K562 (cell line): ENCODE data around the gene KCTD13. TPM values are rescaled to one million over a fixed set of nuclear protein-coding genes. Genes with fewer than 3 reads are reported as not detected.

Experiments
- BRCA1 ChIP-seq, 2 experiments: fragments of 450-650 bp in 1 of 2; sonication (generic) in 1 of 2; formaldehyde crosslinking in 1 of 2; IDR thresholded peaks; 2 replicates each; pipeline versions ENCODE4 v1.5.0 to v1.6.1; 2017 to 2020; ENCODE audit warnings: mild to moderate bottlenecking in 1 of 2, missing genetic modification reagents in 1 of 2
- EP300 ChIP-seq: IDR thresholded peaks from 2 replicates; pipeline ENCODE4 v1.6.1; 2012; ENCODE audit warnings: low read length, improper control_type of control experiment
- GABPB1 ChIP-seq: sonication (generic); formaldehyde crosslinking; IDR thresholded peaks from 2 replicates; pipeline ENCODE4 v1.8.0; 2022; ENCODE audit warnings: mild to moderate bottlenecking, missing genetic modification reagents
- GATA2 ChIP-seq: sonication (generic); formaldehyde crosslinking; IDR thresholded peaks from 2 replicates; pipeline ENCODE4 v1.4.0; 2020; ENCODE audit warnings: mild to moderate bottlenecking, missing genetic modification reagents
- HSF4 ChIP-seq: fragments of 250-450 bp; sonication (Bioruptor Pico); IDR thresholded peaks from 2 replicates; pipeline ENCODE4 v2.1.2; 2022; ENCODE audit warnings: mild to moderate bottlenecking, moderate library complexity, borderline replicate concordance
- IRF2 ChIP-seq: sonication (generic); formaldehyde crosslinking; IDR thresholded peaks from 2 replicates; pipeline ENCODE4 v1.8.1; 2022; ENCODE audit warnings: mild to moderate bottlenecking, missing genetic modification reagents
- JUNB ChIP-seq: fragments of 450-650 bp; formaldehyde crosslinking; conservative IDR thresholded peaks from 2 replicates; pipeline ENCODE4 v1.4.0; 2020; ENCODE audit warnings: mild to moderate bottlenecking
- NFE2 ChIP-seq: IDR thresholded peaks from 2 replicates; pipeline ENCODE4 v1.6.1; 2014; ENCODE audit warnings: antibody characterized with exemption, low read depth
- NRF1 ChIP-seq, 2 experiments: fragments of 450-650 bp; IDR thresholded peaks in 1 of 2; conservative IDR thresholded peaks in 1 of 2; 2 replicates each; pipeline ENCODE4 v1.6.1; 2014; ENCODE audit warnings: mild to moderate bottlenecking in 2 of 2
- POLR2B ChIP-seq: fragments of 450-650 bp; IDR thresholded peaks from 2 replicates; pipeline ENCODE4 v1.6.1; 2018; ENCODE audit warnings: low read depth; ENCODE audit not compliant: partially characterized antibody
- PURB ChIP-seq: sonication (generic); formaldehyde crosslinking; IDR thresholded peaks from 2 replicates; pipeline ENCODE4 v1.9.0; 2021; ENCODE audit warnings: low read depth, mild to moderate bottlenecking, missing genetic modification reagents
- SMAD3 ChIP-seq: fragments of 450-650 bp; formaldehyde crosslinking; conservative IDR thresholded peaks from 2 replicates; pipeline ENCODE4 v1.4.0; 2020; ENCODE audit warnings: mild to moderate bottlenecking
- TAF7 ChIP-seq: fragments of 450-650 bp; IDR thresholded peaks from 2 replicates; pipeline ENCODE4 v1.6.1; 2016; ENCODE audit warnings: missing genetic modification characterization, missing compliant biosample characterization
- TBP ChIP-seq: optimal IDR thresholded peaks from 2 replicates; pipeline ENCODE3; 2011; ENCODE audit warnings: low read depth, low read length, improper control_type of control experiment
- TRIM24 ChIP-seq, 2 experiments: fragments of 450-650 bp; IDR thresholded peaks; 2 replicates each; pipeline ENCODE4 v1.6.1; 2016
- ZFP1 ChIP-seq: fragments of 450-650 bp; formaldehyde crosslinking; IDR thresholded peaks from 2 replicates; pipeline ENCODE4 v1.4.0; 2020; ENCODE audit warnings: mild to moderate bottlenecking, mixed read lengths
- ZNF707 ChIP-seq: fragments of 250-450 bp; sonication (Bioruptor Pico); conservative IDR thresholded peaks from 2 replicates; pipeline ENCODE4 v1.8.0; 2022; ENCODE audit warnings: inconsistent platforms, mild to moderate bottlenecking, moderate library complexity
- polyA plus RNA-seq, 8 experiments: library from polyadenylated mRNA; depleted of rRNA in 4 of 8; stranded (reverse) in 5 of 8; unstranded in 3 of 8; fragments of >200 nt; fragmentation: Nextera tagmentation in 2 of 8; fragmentation: Illumina TruSeq in 1 of 8; extraction: Ambion mirVana in 2 of 8; extraction: Trizol in 1 of 8; gene quantifications; 2 replicates each; pipeline versions ENCODE4 v1.2.1 to v1.2.3, GENCODE V29; 2011 to 2014; ENCODE audit warnings: inconsistent platforms in 1 of 8, missing spikeins in 1 of 8
- total RNA-seq, 7 experiments: library from RNA; depleted of rRNA in 6 of 7; stranded (reverse); fragments of >200 nt in 6 of 7; fragmentation: Illumina TruSeq in 2 of 7; extraction: Trizol in 2 of 7; gene quantifications; 2 replicates each; pipeline versions ENCODE4 v1.2.1 to v1.2.3, GENCODE V29; 2011 to 2021; ENCODE audit warnings: low replicate concordance in 1 of 7
- TF ChIP-seq, protein P1 (sequence below): fragments of 250-450 bp; sonication (Bioruptor Pico); IDR thresholded peaks from 2 replicates; pipeline ENCODE4 v1.5.1; 2021; ENCODE audit warnings: mild to moderate bottlenecking
- TF ChIP-seq, protein P2 (sequence below): sonication (generic); formaldehyde crosslinking; IDR thresholded peaks from 2 replicates; pipeline ENCODE4 v1.8.0; 2023; ENCODE audit warnings: mild to moderate bottlenecking, missing genetic modification reagents
- TF ChIP-seq, protein P3 (sequence below): fragments of 450-650 bp; IDR thresholded peaks from 2 replicates; pipeline ENCODE4 v1.6.1; 2017; ENCODE audit warnings: mild to moderate bottlenecking, moderate library complexity
- TF ChIP-seq, protein P4 (sequence below): fragments of 450-650 bp; IDR thresholded peaks from 2 replicates; pipeline ENCODE4 v1.6.1; 2018; ENCODE audit warnings: mild to moderate bottlenecking, low read depth; ENCODE audit not compliant: partially characterized antibody

The KCTD13 gene
- total and polyA plus RNA-seq, 9 of the 15 experiments (the other 6 are each of a cell fraction or from before 2014, with no cell fraction given): 1.0 to 20.6 (median 9.8) TPM

DNA sequence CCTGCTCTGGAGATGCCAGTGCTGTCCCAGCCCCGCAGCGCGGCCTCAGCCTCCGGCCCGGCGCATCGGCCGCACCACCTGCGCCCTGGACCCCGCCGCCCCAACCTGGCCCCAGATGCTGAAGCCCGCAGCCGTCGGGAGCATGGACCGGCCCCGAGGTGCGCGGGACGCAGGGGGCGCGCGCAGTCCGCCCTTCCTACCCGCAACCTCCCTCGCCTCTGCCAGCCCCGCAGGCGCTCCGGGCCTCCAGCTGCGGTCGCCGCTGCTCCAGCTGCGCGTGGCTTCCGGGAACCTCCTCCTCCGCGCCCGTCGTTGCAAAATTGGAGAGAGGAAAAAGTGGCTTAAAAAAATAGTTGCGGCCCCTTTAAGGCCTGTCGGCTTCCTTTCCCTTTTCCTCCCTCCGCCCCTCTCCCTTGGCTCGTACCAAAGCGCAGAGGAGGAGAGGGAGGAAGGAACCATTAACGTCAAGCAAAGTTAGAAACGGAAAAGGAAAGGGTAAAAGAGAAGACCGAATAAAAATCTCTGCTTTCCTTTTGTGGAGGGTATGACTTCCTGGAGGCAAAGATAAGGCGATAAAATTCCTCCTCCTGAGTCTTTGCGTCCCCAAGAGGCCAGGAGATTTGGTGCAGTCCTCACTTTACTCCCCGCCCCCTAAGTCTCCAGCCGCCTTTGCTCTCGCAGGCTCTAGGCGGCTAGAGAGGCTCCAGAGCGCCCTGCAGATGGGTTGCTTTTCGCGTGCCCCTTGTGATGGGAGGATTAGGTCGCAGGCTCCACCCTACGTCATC lies 63.0 kb downstream of the KCTD13 start, which contains the start of gene CDIPT (continued):
- TF ChIP-seq, protein P1, sequence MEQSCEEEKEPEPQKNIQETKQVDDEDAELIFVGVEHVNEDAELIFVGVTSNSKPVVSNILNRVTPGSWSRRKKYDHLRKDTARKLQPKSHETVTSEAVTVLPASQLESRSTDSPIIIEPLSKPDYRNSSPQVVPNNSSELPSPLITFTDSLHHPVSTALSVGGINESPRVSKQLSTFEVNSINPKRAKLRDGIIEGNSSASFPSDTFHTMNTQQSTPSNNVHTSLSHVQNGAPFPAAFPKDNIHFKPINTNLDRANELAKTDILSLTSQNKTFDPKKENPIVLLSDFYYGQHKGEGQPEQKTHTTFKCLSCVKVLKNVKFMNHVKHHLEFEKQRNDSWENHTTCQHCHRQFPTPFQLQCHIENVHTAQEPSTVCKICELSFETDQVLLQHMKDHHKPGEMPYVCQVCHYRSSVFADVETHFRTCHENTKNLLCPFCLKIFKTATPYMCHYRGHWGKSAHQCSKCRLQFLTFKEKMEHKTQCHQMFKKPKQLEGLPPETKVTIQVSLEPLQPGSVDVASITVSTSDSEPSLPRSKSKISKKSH: no peak
- no peak for TF ChIP-seq IRF2 (CRISPR knock-in tag)
- peak; percentile 53 for TF ChIP-seq TBP
- no peak for TF ChIP-seq SMAD3 (CRISPR knock-in tag)
- no peak for TF ChIP-seq ZFP1 (CRISPR knock-in tag)
- TF ChIP-seq NRF1 (conservative IDR thresholded peaks at IDR 0.05 in 1 of 2, IDR thresholded peaks at IDR 0.05 in 1 of 2): peak; percentile 81 to 82
- TF ChIP-seq, protein P2, sequence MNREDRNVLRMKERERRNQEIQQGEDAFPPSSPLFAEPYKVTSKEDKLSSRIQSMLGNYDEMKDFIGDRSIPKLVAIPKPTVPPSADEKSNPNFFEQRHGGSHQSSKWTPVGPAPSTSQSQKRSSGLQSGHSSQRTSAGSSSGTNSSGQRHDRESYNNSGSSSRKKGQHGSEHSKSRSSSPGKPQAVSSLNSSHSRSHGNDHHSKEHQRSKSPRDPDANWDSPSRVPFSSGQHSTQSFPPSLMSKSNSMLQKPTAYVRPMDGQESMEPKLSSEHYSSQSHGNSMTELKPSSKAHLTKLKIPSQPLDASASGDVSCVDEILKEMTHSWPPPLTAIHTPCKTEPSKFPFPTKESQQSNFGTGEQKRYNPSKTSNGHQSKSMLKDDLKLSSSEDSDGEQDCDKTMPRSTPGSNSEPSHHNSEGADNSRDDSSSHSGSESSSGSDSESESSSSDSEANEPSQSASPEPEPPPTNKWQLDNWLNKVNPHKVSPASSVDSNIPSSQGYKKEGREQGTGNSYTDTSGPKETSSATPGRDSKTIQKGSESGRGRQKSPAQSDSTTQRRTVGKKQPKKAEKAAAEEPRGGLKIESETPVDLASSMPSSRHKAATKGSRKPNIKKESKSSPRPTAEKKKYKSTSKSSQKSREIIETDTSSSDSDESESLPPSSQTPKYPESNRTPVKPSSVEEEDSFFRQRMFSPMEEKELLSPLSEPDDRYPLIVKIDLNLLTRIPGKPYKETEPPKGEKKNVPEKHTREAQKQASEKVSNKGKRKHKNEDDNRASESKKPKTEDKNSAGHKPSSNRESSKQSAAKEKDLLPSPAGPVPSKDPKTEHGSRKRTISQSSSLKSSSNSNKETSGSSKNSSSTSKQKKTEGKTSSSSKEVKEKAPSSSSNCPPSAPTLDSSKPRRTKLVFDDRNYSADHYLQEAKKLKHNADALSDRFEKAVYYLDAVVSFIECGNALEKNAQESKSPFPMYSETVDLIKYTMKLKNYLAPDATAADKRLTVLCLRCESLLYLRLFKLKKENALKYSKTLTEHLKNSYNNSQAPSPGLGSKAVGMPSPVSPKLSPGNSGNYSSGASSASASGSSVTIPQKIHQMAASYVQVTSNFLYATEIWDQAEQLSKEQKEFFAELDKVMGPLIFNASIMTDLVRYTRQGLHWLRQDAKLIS: no peak
- no peak for TF ChIP-seq GATA2
- TF ChIP-seq POLR2B: no peak
- TF ChIP-seq ZNF707 (CRISPR knock-in tag): no peak
- TF ChIP-seq, protein P3, sequence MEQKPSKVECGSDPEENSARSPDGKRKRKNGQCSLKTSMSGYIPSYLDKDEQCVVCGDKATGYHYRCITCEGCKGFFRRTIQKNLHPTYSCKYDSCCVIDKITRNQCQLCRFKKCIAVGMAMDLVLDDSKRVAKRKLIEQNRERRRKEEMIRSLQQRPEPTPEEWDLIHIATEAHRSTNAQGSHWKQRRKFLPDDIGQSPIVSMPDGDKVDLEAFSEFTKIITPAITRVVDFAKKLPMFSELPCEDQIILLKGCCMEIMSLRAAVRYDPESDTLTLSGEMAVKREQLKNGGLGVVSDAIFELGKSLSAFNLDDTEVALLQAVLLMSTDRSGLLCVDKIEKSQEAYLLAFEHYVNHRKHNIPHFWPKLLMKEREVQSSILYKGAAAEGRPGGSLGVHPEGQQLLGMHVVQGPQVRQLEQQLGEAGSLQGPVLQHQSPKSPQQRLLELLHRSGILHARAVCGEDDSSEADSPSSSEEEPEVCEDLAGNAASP: no peak
- no peak for TF ChIP-seq TAF7 (tag)
- TF ChIP-seq JUNB: no peak
- 0 out of 4 replicates have a peak, but pooled peaks of 1 of the 2 experiments have one; percentile 57 for TF ChIP-seq TRIM24 (IDR thresholded peaks at IDR 0.05)
- TF ChIP-seq EP300: no peak
- peak; percentile 36 for TF ChIP-seq GABPB1
- no peak for TF ChIP-seq PURB (CRISPR knock-in tag)
- TF ChIP-seq, protein P4, sequence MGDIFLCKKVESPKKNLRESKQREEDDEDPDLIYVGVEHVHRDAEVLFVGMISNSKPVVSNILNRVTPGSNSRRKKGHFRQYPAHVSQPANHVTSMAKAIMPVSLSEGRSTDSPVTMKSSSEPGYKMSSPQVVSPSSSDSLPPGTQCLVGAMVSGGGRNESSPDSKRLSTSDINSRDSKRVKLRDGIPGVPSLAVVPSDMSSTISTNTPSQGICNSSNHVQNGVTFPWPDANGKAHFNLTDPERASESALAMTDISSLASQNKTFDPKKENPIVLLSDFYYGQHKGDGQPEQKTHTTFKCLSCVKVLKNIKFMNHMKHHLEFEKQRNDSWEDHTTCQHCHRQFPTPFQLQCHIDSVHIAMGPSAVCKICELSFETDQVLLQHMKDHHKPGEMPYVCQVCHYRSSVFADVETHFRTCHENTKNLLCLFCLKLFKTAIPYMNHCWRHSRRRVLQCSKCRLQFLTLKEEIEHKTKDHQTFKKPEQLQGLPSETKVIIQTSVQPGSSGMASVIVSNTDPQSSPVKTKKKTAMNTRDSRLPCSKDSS: no peak
- TF ChIP-seq NFE2: peak; percentile 14; the same call in 1 of the 2 replicates
- TF ChIP-seq HSF4 (CRISPR knock-in tag): no peak
- no peak for TF ChIP-seq BRCA1 (IDR thresholded peaks at IDR 0.05)
- no peak for TF ChIP-seq BRCA1 (CRISPR knock-in tag; IDR thresholded peaks at IDR 0.05)
